Activated CD8-positive, alpha-beta memory T cell treated with anti-CD3 and anti-CD28 coated beads, Interleukin-2, amount 50 U/mL, for 24 hours (primary cell): ENCODE data around the gene HYCC1.
"Not testable (repeated sequence)": the region's sequence is repeated elsewhere in the genome, so short reads cannot be mapped to it uniquely, and the experiment has no call there.

Experiments
- DNase-seq: peaks from one replicate; pipeline ENCODE4 v3.0.0-alpha.2; 2020; ENCODE audit errors: extremely low read depth

The HYCC1 gene

GRCh38 chr7:22983257-22983855, 30.6 kb downstream of the HYCC1 start:
- DNase-seq: no peak

DNA sequence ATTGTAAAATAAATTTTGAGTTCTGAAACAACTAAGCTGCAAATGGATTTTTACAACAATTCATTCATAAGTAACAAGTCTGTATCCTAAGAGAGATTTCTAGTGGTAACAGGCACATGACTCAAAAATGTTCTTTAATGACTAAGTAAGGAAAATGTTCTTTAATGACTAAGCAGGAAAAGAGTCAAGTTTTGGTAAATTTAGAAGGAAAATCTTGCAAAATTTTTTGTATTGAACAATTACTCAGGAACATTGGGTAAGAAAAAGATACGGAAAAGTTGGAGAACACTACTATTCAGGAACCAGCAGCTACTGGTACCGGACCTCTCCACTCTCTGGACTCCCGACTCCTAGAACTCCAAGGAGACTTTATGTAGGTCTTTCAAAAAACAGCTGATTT, 33.5 kb downstream of the HYCC1 start:
- no peak for DNase-seq

- DNase-seq: no peak
Observed at GRCh38 chr7:22979861-22980260, 34.1 kb downstream of the HYCC1 start.

GRCh38 chr7:22979251-22979650, 34.7 kb downstream of the HYCC1 start:
- DNase-seq: no peak

- not testable (repeated sequence) for DNase-seq
Observed at GRCh38 chr7:22974636-22975035, 39.3 kb downstream of the HYCC1 start.

GRCh38 chr7:22972207-22972606, 41.7 kb downstream of the HYCC1 start:
- DNase-seq: no peak

GRCh38 chr7:22969010-22969431, 44.9 kb downstream of the HYCC1 start:
- DNase-seq: no peak
